HepG2 (cell line): ENCODE results near the gene PPIG. TPM values are rescaled to one million over a fixed set of nuclear protein-coding genes. Genes with fewer than 3 reads are reported as not detected.

ENCODE experiments used
- ETV5 ChIP-seq: IDR thresholded peaks from 2 replicates; pipeline ENCODE4 v1.6.1; 2018; ENCODE audit warnings: missing biosample characterization, missing genetic modification reagents, inconsistent platforms, borderline replicate concordance
- MAZ ChIP-seq, 2 experiments: sonication (generic) in 1 of 2; formaldehyde crosslinking in 1 of 2; IDR thresholded peaks; 2 replicates each; pipeline versions ENCODE4 v1.5.0 to v1.6.1; 2012 to 2020; ENCODE audit warnings: low read depth in 2 of 2, mild to moderate bottlenecking in 2 of 2, borderline replicate concordance in 1 of 2, improper control_type of control experiment in 1 of 2, low read length in 1 of 2, missing genetic modification reagents in 1 of 2, moderate library complexity in 1 of 2
- NFE2L1 ChIP-seq: sonication (generic); formaldehyde crosslinking; IDR thresholded peaks from 2 replicates; pipeline ENCODE4 v1.4.0; 2020; ENCODE audit warnings: missing genetic modification reagents, mild to moderate bottlenecking, borderline replicate concordance
- NFKBIZ ChIP-seq: IDR thresholded peaks from 2 replicates; pipeline ENCODE4 v1.6.1; 2018; ENCODE audit warnings: missing genetic modification reagents, missing compliant biosample characterization
- PBX2 ChIP-seq: IDR thresholded peaks from 2 replicates; pipeline ENCODE4 v1.6.1; 2016; ENCODE audit warnings: control low read depth
- PPARG ChIP-seq: conservative IDR thresholded peaks from 2 replicates; pipeline ENCODE4 v1.6.1; 2016; ENCODE audit warnings: missing biosample characterization, missing genetic modification reagents
- RELA ChIP-seq: sonication (generic); formaldehyde crosslinking; IDR thresholded peaks from 2 replicates; pipeline ENCODE4 v1.4.0; 2020; ENCODE audit warnings: missing genetic modification reagents
- ZNF136 ChIP-seq: sonication (generic); formaldehyde crosslinking; IDR thresholded peaks from 2 replicates; pipeline ENCODE4 v1.8.1; 2022; ENCODE audit warnings: low read depth, mild to moderate bottlenecking, moderate library complexity, missing genetic modification reagents
- ZNF280B ChIP-seq: sonication (generic); formaldehyde crosslinking; IDR thresholded peaks from 2 replicates; pipeline ENCODE4 v1.5.0; 2020; ENCODE audit warnings: missing genetic modification reagents, mild to moderate bottlenecking, borderline replicate concordance
- ZNF33B ChIP-seq: sonication (generic); formaldehyde crosslinking; IDR thresholded peaks from 2 replicates; pipeline ENCODE4 v1.5.1; 2020; ENCODE audit warnings: mild to moderate bottlenecking, missing genetic modification reagents
- ZNF703 ChIP-seq: sonication (generic); formaldehyde crosslinking; IDR thresholded peaks from 2 replicates; pipeline ENCODE4 v1.5.1; 2020; ENCODE audit warnings: missing genetic modification reagents, mild to moderate bottlenecking, moderate library complexity, borderline replicate concordance
- ZSCAN20 ChIP-seq: sonication (generic); formaldehyde crosslinking; IDR thresholded peaks from 2 replicates; pipeline ENCODE4 v1.4.0; 2020; ENCODE audit warnings: missing genetic modification reagents, mild to moderate bottlenecking, borderline replicate concordance
- ZSCAN21 ChIP-seq: sonication (generic); formaldehyde crosslinking; IDR thresholded peaks from 2 replicates; pipeline ENCODE4 v1.8.0; 2022; ENCODE audit warnings: mild to moderate bottlenecking, missing genetic modification reagents, moderate library complexity, borderline replicate concordance
- polyA plus RNA-seq, 8 experiments: library from polyadenylated mRNA; depleted of rRNA in 3 of 8; stranded (reverse) in 7 of 8; unstranded in 1 of 8; fragments of >200 nt; fragmentation: Illumina TruSeq in 4 of 8; extraction: Trizol in 4 of 8; gene quantifications; 2 replicates each; pipeline versions ENCODE4 v1.2.1 to v1.2.3, GENCODE V29; 2011 to 2016; ENCODE audit warnings: low read depth in 4 of 8, missing spikeins in 1 of 8, mixed read lengths in 1 of 8; ENCODE audit not compliant: insufficient read depth in 1 of 8
- total RNA-seq, 5 experiments: library from RNA; depleted of rRNA; stranded (reverse); fragments of >200 nt; fragmentation: Illumina TruSeq; extraction: Trizol; gene quantifications; 2 replicates each; pipeline ENCODE4 v1.2.3, GENCODE V29; 2016; ENCODE audit warnings: low read depth in 1 of 5
- TF ChIP-seq, protein P1 (sequence below): sonication (generic); formaldehyde crosslinking; IDR thresholded peaks from 2 replicates; pipeline ENCODE4 v1.5.0; 2020; ENCODE audit warnings: mild to moderate bottlenecking, missing genetic modification reagents, borderline replicate concordance
- TF ChIP-seq, protein P2 (sequence below): sonication (generic); formaldehyde crosslinking; IDR thresholded peaks from 2 replicates; pipeline ENCODE4 v1.4.0; 2020; ENCODE audit warnings: mild to moderate bottlenecking, missing genetic modification reagents
- TF ChIP-seq, protein P3 (sequence below): sonication (generic); formaldehyde crosslinking; IDR thresholded peaks from 2 replicates; pipeline ENCODE4 v1.8.1; 2023; ENCODE audit warnings: missing genetic modification reagents, inconsistent platforms, borderline replicate concordance

The PPIG gene
- total and polyA plus RNA-seq, 2 of the 13 experiments (the other 11 are each of a cell fraction or from before 2014, with no cell fraction given): 31.3 to 81.0 TPM

- TF ChIP-seq, protein P1, sequence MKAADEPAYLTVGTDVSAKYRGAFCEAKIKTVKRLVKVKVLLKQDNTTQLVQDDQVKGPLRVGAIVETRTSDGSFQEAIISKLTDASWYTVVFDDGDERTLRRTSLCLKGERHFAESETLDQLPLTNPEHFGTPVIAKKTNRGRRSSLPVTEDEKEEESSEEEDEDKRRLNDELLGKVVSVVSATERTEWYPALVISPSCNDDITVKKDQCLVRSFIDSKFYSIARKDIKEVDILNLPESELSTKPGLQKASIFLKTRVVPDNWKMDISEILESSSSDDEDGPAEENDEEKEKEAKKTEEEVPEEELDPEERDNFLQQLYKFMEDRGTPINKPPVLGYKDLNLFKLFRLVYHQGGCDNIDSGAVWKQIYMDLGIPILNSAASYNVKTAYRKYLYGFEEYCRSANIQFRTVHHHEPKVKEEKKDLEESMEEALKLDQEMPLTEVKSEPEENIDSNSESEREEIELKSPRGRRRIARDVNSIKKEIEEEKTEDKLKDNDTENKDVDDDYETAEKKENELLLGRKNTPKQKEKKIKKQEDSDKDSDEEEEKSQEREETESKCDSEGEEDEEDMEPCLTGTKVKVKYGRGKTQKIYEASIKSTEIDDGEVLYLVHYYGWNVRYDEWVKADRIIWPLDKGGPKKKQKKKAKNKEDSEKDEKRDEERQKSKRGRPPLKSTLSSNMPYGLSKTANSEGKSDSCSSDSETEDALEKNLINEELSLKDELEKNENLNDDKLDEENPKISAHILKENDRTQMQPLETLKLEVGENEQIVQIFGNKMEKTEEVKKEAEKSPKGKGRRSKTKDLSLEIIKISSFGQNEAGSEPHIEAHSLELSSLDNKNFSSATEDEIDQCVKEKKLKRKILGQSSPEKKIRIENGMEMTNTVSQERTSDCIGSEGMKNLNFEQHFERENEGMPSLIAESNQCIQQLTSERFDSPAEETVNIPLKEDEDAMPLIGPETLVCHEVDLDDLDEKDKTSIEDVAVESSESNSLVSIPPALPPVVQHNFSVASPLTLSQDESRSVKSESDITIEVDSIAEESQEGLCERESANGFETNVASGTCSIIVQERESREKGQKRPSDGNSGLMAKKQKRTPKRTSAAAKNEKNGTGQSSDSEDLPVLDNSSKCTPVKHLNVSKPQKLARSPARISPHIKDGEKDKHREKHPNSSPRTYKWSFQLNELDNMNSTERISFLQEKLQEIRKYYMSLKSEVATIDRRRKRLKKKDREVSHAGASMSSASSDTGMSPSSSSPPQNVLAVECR (CRISPR knock-in tag): peak; percentile 98
- TF ChIP-seq ZNF703 (peak; percentile 56; the same call in 1 of the 2 replicates), ZNF280B (CRISPR knock-in tag) (peak; percentile 77), ZSCAN20 (0 out of 2 replicates have a peak, but pooled peaks have one; percentile 27), PBX2 (CRISPR knock-in tag) (peak; percentile 40; the same call in 1 of the 2 replicates), NFKBIZ (CRISPR knock-in tag) (peak; percentile 85; the same call in 1 of the 2 replicates), ZNF136 (CRISPR knock-in tag) (peak; percentile 87), ZSCAN21 (CRISPR knock-in tag) (0 out of 2 replicates have a peak, but pooled peaks have one; percentile 70), ZNF33B (CRISPR knock-in tag) (peak; percentile 89; the same call in 1 of the 2 replicates), RELA (CRISPR knock-in tag) (peak; percentile 11; the same call in 1 of the 2 replicates), ETV5 (CRISPR knock-in tag) (peak; percentile 82), NFE2L1 (no peak), PPARG (CRISPR knock-in tag) (peak; percentile 72), MAZ (IDR thresholded peaks at IDR 0.05; ENCODE audit: borderline replicate concordance, low read depth, low read length) (peak; percentile 24; the same call in 1 of the 2 replicates), MAZ (CRISPR knock-in tag; IDR thresholded peaks at IDR 0.05; ENCODE audit: low read depth) (peak; percentile 66)
- TF ChIP-seq, protein P2, sequence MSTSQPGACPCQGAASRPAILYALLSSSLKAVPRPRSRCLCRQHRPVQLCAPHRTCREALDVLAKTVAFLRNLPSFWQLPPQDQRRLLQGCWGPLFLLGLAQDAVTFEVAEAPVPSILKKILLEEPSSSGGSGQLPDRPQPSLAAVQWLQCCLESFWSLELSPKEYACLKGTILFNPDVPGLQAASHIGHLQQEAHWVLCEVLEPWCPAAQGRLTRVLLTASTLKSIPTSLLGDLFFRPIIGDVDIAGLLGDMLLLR: peak; percentile 95
- TF ChIP-seq, protein P3, sequence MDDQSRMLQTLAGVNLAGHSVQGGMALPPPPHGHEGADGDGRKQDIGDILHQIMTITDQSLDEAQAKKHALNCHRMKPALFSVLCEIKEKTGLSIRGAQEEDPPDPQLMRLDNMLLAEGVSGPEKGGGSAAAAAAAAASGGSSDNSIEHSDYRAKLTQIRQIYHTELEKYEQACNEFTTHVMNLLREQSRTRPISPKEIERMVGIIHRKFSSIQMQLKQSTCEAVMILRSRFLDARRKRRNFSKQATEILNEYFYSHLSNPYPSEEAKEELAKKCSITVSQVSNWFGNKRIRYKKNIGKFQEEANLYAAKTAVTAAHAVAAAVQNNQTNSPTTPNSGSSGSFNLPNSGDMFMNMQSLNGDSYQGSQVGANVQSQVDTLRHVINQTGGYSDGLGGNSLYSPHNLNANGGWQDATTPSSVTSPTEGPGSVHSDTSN (CRISPR knock-in tag): no peak
Measured at GRCh38 chr2:169584005-169584877, at the start of gene PPIG (continued).
